DMS153 treated with DMSO at 0.1 percent for 48 hours (cell line): Measurements from ENCODE around the gene EPSTI1.
"Not testable (repeated sequence)": the region's sequence is repeated elsewhere in the genome, so short reads cannot be mapped to it uniquely, and the experiment has no call there.

Experiments used
- DNase-seq: peaks from one replicate; lab custom pipeline; 2025; ENCODE audit not compliant: unreplicated experiment; lab: John Stamatoyannopoulos, UW

The EPSTI1 gene

GRCh38 chr13:42991898-42992763 is at the start of gene EPSTI1:
Gene EPSTI1, minus strand, starts transcription at chr13:42992241. Its CDS starts 76 bp downstream, at chr13:42992165.
- DNase-seq = no peak

DNA sequence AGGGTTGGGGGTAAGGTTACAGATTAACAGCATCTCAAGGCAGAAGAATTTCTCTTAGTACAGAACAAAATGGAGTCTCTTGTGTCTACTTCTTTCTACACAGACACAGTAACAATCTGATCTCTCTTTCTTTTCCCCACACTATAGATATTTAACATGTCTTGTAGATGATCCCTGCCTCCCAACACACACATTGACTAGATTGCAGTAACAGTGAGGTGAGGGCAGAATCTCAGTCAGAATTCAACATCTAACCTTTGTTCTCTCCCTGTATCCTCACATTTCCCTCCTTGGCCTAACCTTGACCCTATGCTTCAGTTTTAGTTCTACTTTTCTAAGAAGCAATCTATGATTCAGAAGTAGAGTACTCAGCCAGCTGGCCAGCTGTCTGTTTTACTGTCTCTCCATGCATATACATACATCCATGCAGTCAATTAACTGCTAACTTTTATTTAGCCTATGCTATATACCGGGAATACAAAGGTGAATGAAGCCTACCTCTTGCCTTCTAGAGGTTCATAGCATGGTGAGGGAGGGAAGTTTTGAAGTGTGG is 49.4 kb upstream of the EPSTI1 start:
- DNase-seq = no peak

DNA sequence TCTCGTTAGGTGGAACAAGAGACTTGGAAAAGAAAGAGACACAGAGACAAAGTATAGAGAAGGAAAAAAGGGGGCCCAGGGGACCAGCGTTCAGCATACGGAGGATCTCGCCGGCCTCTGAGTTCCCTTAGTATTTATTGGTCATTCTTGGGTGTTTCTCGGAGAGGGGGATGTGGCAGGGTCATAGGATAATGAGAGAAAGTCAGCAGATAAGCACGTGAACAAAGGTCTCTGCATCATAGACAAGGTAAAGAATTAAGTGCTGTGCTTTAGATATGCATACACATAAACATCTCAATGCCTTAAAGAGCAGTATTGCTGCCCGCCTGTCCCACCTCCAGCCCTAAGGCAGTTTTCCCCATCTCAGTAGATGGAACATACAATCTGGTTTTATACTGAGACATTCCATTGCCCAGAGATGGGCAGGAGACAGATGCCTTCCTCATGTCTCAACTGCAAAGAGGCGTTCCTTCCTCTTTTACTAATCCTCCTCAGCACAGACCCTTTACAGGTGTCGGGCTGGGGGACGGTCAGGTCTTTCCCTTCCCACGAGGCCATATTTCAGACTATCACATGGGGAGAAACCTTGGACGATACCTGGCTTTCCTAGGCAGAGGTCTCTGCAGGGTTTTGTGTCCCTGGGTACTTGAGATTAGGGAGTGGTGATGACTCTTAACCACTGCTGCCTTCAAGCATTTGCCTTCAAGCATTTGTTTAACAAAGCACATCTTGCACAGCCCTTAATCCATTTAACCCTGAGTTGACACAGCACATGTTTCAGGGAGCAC is 48.7 kb upstream of the EPSTI1 start:
- not testable (repeated sequence) for DNase-seq

GRCh38 chr13:43039966-43040365 is 47.9 kb upstream of the EPSTI1 start:
- DNase-seq = no peak

DNA sequence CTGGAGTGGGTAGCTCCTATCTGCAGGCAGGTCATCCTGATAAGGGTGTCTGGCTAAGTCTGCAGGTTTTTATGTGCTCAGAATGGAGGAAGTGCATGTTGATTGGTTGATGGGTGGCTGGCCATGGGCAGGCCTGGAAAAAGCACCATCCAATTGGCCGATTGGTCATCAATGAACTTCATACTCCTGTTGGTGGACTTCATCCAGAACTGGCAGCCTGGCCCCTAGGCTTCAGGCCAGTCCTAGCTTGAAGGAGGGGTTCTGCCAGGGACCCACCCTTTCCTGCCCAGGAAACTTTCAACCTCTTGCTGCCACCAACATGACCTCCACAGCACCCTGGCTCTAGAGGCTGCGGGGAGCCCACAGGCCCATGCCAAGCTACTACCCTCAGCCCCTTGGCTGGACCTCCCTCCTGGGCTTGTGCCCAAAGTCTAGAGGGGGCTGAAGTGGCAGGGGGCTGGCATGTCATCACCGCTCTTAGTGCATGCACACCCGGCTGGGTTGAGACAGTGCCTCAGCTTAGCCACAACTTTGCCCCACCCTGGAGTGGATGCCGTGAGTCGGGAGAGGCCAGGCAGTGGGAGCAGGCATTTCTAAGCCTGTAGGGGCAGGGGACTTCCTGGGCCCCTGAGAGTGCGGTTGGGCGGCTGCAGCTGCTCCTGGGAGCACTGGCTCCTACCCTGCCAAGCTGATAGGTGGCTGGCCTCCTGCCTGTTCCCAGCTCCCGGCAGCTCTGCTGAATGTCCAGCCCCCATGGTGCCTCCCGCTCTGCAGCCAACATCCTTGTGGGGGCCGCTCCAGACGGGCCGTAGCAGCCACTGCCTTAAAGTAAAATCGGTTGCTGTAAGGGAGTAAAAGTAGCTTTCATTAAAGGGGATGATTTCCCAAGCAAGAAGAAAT is 44.6 kb upstream of the EPSTI1 start:
- DNase-seq = no peak

GRCh38 chr13:43033038-43033437 is 41.0 kb upstream of the EPSTI1 start:
- no peak for DNase-seq

GRCh38 chr13:43031881-43032280 is 39.8 kb upstream of the EPSTI1 start:
- no peak for DNase-seq

DNA sequence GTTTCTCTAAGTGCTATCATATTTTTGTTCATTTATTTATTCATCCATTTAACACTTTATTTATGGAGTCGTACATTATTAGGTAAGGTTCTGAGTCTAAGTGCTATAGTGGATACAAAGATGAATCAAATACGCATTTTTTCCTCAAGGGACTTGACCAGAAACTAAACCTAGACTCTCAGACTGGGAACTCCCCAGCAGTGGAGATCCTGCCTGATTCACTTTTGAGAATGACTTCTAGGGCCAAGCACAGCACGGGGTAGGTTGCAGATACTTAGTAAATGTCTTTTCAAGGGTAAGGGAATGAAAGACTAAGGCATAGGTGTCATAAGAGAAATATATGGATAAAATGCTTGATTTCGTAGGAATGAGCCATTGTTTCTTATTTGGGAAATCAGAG is 38.5 kb upstream of the EPSTI1 start:
- no peak for DNase-seq

DNA sequence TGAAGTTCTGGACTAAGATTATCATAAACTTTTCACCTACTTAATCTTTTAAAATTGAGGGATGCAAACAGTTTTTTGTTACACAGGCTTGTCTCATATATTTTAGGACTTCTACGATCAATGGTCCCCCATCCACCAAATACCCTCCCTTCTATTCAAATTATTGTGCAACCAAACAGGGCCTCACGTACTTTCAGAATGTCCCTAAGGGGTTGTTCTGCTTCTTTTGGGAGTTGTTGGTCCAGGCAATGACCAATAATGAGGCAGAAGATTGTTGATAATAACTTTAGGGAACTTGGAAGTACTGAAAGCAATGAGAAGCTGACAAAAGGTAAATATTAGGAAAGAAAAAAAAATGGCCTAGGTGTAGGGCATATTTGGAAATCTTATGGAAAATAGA is 34.2 kb upstream of the EPSTI1 start:
- DNase-seq = no peak

- DNase-seq = no peak
Measured at GRCh38 chr13:43023289-43023963, 31.4 kb upstream of the EPSTI1 start, which contains the start of gene DNAJC15. Gene DNAJC15, plus strand, starts transcription at chr13:43023586. Its CDS starts 41 bp downstream, at chr13:43023627.

DNA sequence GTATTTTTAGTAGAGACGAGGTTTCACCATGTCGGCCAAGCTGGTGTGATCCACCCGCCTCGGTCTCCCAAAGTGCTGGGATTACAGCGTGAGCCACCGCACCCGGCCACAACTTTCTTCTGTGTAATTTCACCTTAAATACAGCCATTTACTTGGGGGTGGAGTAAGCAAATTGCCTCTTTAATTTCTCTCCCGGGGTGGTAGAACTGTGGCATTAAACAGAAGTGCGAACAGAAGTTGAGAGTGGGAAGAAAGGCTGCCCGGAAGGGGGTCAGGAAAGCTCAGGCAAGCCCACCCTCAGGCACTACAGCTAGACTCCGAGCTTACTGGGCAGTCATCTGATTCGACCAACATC is 30.9 kb upstream of the EPSTI1 start:
- no peak for DNase-seq

DNA sequence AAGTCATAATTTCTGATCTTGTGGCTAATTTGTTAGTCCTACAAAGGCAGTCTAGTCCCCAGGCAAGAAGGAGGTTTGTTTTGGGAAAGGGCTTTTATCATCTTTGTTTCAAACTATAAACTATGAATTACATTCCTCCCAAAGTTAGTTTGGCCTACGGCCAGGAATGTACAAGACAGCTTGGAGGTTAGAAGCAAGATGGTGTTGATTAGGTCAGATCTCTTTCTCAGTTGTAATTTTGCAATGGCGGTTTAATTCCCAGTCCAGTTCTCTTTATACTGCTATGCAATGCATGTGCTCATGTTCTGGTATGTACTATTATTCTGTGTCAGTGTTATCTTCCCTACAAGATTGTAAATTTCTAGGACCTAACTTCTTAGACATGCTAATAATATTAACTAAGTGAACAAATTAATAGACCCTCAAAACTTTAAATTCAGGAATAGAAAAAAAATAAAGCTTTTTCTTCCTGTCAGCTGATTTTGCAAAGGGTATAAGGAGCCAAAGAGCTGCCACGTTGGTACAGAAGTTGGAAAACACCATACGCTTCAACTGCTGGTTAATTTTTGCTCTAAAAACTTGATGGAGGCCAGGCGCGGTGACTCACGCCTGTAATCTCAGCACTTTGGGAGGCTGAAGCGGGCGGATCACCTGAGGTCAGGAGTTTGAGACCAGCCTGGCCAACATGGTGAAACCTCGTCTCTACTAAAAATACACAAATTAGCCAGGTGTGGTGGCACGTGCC is 30.1 kb upstream of the EPSTI1 start:
- no peak for DNase-seq

DNA sequence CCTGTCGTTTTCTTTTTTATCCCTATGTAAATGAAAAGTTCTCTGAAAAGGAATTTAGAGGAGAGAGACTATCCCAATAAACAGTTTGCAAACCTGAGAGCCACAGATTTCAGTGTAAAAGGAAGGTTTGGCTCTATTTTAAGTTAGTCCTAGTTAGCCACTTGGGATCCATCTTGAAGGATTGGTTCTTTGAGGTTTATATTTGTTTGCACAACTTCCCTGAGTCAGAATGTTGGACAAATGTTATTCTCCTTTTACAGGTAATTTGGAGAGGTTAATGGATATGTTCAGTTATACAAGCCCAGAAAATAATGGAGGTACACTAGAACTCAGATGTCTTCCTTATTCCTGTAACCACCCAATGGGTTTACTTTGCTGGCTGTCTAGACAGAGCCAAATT is 28.8 kb upstream of the EPSTI1 start:
- DNase-seq = no peak

GRCh38 chr13:43019811-43020210 is 27.8 kb upstream of the EPSTI1 start:
- no peak for DNase-seq

- no peak for DNase-seq
Measured at GRCh38 chr13:43016226-43016625, 24.2 kb upstream of the EPSTI1 start.

DNA sequence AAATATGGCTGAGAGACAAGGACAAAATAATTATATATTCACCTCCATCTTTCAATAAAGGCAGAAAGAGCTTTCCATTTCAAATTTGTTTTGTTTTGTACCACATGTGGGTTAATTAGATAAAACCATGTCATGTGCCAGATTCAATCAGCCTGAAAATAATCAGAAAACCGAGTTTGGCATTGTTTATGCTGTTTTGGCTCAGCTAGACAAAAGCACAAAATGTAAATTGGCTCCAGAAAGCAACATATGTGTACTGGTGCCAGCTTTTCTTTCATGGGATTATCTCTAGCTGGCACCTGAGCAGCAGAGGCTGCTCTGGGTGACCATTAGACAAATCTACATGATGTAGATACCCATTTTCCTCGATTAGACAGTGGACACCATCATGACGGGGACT is 22.1 kb upstream of the EPSTI1 start:
- no peak for DNase-seq

DNA sequence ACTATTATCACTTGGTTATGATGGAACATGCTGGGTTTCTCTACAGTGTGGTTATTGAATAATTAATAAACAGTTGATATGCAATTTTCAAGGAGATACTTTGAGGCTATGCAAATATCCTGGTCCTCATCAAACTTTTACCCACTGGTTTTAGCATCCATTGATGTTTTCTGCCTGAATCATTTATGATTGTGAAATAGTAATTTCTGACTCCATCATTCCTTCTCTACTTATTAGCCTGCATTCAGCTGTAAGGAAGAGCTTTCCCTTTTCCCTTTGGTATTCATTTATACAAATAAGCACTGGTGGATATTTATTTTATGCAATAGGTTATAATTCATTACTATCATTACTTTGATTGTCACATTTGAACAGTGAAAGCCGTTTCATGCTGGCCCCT is 17.5 kb upstream of the EPSTI1 start:
- DNase-seq = no peak

- no peak for DNase-seq
Measured at GRCh38 chr13:43008596-43008995, 16.6 kb upstream of the EPSTI1 start.

DNA sequence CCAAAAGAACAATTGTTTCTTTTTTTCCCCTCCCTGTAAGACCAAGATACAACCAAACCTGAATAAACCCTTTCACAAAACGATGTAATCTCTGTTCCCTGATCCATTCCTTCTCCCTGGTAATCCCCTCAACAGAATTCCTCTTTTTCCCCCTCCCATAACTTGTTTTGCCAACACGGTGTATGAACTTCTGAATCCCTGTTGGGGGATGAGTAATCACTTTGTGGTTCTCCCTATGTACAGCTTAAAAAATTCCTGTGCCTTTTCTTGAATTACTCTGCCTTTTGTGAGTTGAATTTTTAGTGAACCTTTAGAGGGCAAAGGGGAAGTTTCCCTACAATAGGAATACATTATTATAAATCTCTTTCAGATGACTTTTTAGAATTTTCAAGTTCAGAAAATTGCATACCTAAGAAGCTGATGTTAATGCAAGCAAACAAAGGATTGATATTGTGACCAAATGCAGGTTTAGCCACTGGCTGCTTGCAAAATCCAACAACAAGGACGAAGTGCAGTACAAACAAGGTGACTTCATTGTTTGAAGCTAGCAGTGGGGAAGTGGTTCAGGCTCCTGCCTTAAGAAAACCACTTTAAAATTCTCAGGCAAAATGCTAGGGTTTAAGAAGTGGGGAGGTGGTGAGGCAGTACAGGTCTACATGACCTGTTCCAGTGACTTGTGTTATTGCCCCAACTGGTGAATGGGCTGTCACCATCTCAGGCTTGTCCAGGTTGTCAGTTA is 15.0 kb upstream of the EPSTI1 start:
- no peak for DNase-seq
